Trophoblast cell (in vitro differentiated cells and primary cell): Measurements from ENCODE around the gene SP4.

Experiments used
- DNase-seq, 2 donors: peaks; one replicate each; pipeline ENCODE4 v3.0.0-alpha.2; 2016
- H2AFZ ChIP-seq: 2 replicates; pipeline ENCODE4 v1.6.1; 2013; ENCODE audit warnings: low read length, moderate library complexity, mild to moderate bottlenecking; ENCODE audit not compliant: insufficient read depth, poor library complexity
- H2AK5ac ChIP-seq: 2 replicates; pipeline ENCODE4 v1.6.1; 2013; ENCODE audit warnings: mild to moderate bottlenecking, low read length
- H2BK120ac ChIP-seq: 2 replicates; pipeline ENCODE4 v1.6.1; 2013; ENCODE audit warnings: low read length, mild to moderate bottlenecking, moderate library complexity; ENCODE audit not compliant: insufficient read depth, poor library complexity
- H2BK12ac ChIP-seq: 2 replicates; pipeline ENCODE4 v1.6.1; 2013; ENCODE audit warnings: mild to moderate bottlenecking, low read length, moderate library complexity
- H2BK5ac ChIP-seq: 2 replicates; pipeline ENCODE4 v1.6.1; 2013; ENCODE audit warnings: low read length, low read depth, moderate library complexity, mild to moderate bottlenecking; ENCODE audit not compliant: poor library complexity
- H3K14ac ChIP-seq: 2 replicates; pipeline ENCODE4 v1.6.1; 2013; ENCODE audit warnings: mild to moderate bottlenecking, low read length
- H3K18ac ChIP-seq: 2 replicates; pipeline ENCODE4 v1.6.1; 2013; ENCODE audit warnings: mild to moderate bottlenecking, low read length
- H3K23ac ChIP-seq: 2 replicates; pipeline ENCODE4 v1.6.1; 2013; ENCODE audit warnings: low read length
- H3K27ac ChIP-seq: 2 replicates; pipeline ENCODE4 v1.5.1; 2013; ENCODE audit warnings: low read depth, mild to moderate bottlenecking, inconsistent platforms, low read length, moderate library complexity
- H3K27me3 ChIP-seq: 2 replicates; pipeline ENCODE4 v1.6.1; 2013; ENCODE audit warnings: inconsistent platforms, mild to moderate bottlenecking, low read length, moderate library complexity; ENCODE audit not compliant: insufficient read depth
- H3K36me3 ChIP-seq, 2 experiments: 1 replicate in 1 of 2; 2 replicates in 1 of 2; pipeline ENCODE4 v1.6.1; 2013; ENCODE audit warnings: low read length in 2 of 2, mild to moderate bottlenecking in 2 of 2, moderate library complexity in 1 of 2; ENCODE audit not compliant: insufficient read depth in 2 of 2, control insufficient read depth in 1 of 2
- H3K4ac ChIP-seq: 2 replicates; pipeline ENCODE4 v1.6.1; 2013; ENCODE audit warnings: low read depth, mild to moderate bottlenecking, low read length, moderate library complexity
- H3K4me1 ChIP-seq, 2 experiments: 1 replicate in 1 of 2; 2 replicates in 1 of 2; pipeline ENCODE4 v1.6.1; 2013; ENCODE audit warnings: low read length in 2 of 2, mild to moderate bottlenecking in 2 of 2, moderate library complexity in 1 of 2; ENCODE audit not compliant: insufficient read depth in 2 of 2, control insufficient read depth in 1 of 2
- H3K4me2 ChIP-seq: 2 replicates; pipeline ENCODE4 v1.6.1; 2013; ENCODE audit warnings: inconsistent platforms, mild to moderate bottlenecking, low read length, moderate library complexity
- H3K4me3 ChIP-seq: 2 replicates; pipeline ENCODE4 v1.5.1; 2013; ENCODE audit warnings: mild to moderate bottlenecking, low read depth, low read length, inconsistent platforms
- H3K79me1 ChIP-seq: one replicate; pipeline ENCODE4 v1.6.1; 2013; ENCODE audit warnings: low read length
- H3K79me2 ChIP-seq: 2 replicates; pipeline ENCODE4 v1.6.1; 2013; ENCODE audit warnings: low read length, mild to moderate bottlenecking; ENCODE audit not compliant: control insufficient read depth, insufficient read depth, poor library complexity
- H3K9ac ChIP-seq: 2 replicates; pipeline ENCODE4 v1.6.1; 2013; ENCODE audit warnings: mild to moderate bottlenecking, low read length
- H3K9me3 ChIP-seq: 2 replicates; pipeline ENCODE4 v1.6.1; 2013; ENCODE audit warnings: low read depth, mild to moderate bottlenecking, control low read depth, inconsistent platforms, low read length; ENCODE audit not compliant: insufficient read depth
- H4K12ac ChIP-seq: 2 replicates; pipeline ENCODE4 v1.6.1; 2013; ENCODE audit warnings: low read depth, mild to moderate bottlenecking, low read length, moderate library complexity
- H4K8ac ChIP-seq: 2 replicates; pipeline ENCODE4 v1.6.1; 2013; ENCODE audit warnings: low read depth, mild to moderate bottlenecking, low read length, moderate library complexity
- H4K91ac ChIP-seq: one replicate; pipeline ENCODE4 v1.6.1; 2013; ENCODE audit warnings: low read depth, mild to moderate bottlenecking, low read length, moderate library complexity
- WGBS: extraction: QIAGEN DNeasy Blood & Tissue Kit; methylation state at CpG from one replicate; pipeline ENCODE4 v1.1.7; 2013; ENCODE audit warnings: missing lambda C conversion rate; ENCODE audit not compliant: insufficient read length, insufficient coverage; ENCODE audit errors: extremely low coverage; 5-methylcytosine and 5-hydroxymethylcytosine counted together

The SP4 gene

DNA sequence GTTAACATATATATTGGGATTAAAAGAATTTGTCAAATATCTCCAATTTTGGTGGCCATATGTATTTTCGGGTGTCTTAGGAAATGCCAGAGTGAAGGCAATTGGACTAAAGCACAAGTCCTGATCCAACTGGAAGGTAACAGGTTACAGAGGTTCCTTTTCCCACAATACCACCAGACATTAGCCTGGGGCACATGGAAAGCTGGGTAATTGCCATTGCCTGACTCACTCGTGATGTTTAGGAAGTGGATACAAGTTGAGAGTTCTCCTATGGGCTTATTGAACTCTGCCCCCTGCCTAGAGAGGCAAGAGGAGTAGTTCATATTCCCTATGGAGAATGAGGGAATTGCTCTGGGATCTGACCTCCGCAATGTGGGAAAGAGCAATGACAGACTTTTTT lies 120.6 kb downstream of the SP4 start:
- Histone ChIP-seq H3K14ac (no peak overlapping the region), H3K36me3 (no peaks in the 10 kb centered on the region), H3K23ac (no peak overlapping the region), H2BK120ac (no peak overlapping the region), H3K27ac (no peak overlapping the region), H4K91ac (no peak overlapping the region), H3K4me1 (peaks cover 3 to 6% of the 10 kb centered on the region in 2 experiments), H2BK5ac (no peak overlapping the region), H3K9me3 (no peaks in the 10 kb centered on the region), H3K18ac (no peak overlapping the region), H3K9ac (no peak overlapping the region), H3K4me3 (no peak overlapping the region), H2BK12ac (no peak overlapping the region), H3K27me3 (no peaks in the 10 kb centered on the region), H3K79me1 (peaks cover 1% of the 10 kb centered on the region), H2AK5ac (no peak overlapping the region), H4K8ac (no peak overlapping the region), H3K4ac (no peak overlapping the region), H4K12ac (no peak overlapping the region), H3K4me2 (no peak overlapping the region), H3K79me2 (no peaks in the 10 kb centered on the region), H2AFZ (no peak overlapping the region)
- peak in 1 of 2 donors; percentile 6 for DNase-seq
- WGBS = no CpG with 5 or more reads among the region's 3 CpGs

DNA sequence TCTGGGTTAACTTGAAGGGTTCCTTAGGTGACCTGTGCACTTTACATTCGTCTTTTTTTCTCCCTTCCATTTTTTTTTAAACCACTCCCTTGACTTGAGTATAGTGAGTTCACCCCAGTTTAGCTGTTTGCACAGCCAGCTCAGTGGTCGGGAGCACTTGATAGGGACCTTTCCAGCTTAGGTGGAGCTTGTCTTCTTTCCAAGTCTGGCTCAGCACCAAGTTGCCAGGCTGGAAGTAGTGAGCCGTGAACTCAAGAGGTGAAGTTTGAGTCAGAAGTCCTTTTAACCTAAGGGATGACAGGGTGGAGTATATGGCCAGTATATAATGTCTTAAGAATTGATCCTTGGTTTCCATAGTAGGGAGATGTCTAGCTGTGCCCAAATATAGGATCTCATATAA lies 122.2 kb downstream of the SP4 start:
- Histone ChIP-seq H3K9me3 (no peaks in the 10 kb centered on the region), H3K14ac (no peak overlapping the region), H2BK12ac (no peak overlapping the region), H3K18ac (no peak overlapping the region), H3K4me3 (no peak overlapping the region), H3K9ac (no peak overlapping the region), H3K79me1 (peaks cover 1% of the 10 kb centered on the region), H3K79me2 (no peaks in the 10 kb centered on the region), H2BK120ac (no peak overlapping the region), H2AFZ (no peak overlapping the region), H3K27me3 (no peaks in the 10 kb centered on the region), H2AK5ac (no peak overlapping the region), H3K23ac (no peak overlapping the region), H3K27ac (no peak overlapping the region), H4K91ac (no peak overlapping the region), H3K36me3 (no peaks in the 10 kb centered on the region), H4K8ac (no peak overlapping the region), H4K12ac (no peak overlapping the region), H3K4me1 (peaks cover 0 to 3% of the 10 kb centered on the region in 2 experiments), H3K4me2 (no peak overlapping the region), H2BK5ac (no peak overlapping the region), H3K4ac (no peak overlapping the region)
- WGBS = no CpG with 5 or more reads among the region's 3 CpGs
- DNase-seq = no peak

DNA sequence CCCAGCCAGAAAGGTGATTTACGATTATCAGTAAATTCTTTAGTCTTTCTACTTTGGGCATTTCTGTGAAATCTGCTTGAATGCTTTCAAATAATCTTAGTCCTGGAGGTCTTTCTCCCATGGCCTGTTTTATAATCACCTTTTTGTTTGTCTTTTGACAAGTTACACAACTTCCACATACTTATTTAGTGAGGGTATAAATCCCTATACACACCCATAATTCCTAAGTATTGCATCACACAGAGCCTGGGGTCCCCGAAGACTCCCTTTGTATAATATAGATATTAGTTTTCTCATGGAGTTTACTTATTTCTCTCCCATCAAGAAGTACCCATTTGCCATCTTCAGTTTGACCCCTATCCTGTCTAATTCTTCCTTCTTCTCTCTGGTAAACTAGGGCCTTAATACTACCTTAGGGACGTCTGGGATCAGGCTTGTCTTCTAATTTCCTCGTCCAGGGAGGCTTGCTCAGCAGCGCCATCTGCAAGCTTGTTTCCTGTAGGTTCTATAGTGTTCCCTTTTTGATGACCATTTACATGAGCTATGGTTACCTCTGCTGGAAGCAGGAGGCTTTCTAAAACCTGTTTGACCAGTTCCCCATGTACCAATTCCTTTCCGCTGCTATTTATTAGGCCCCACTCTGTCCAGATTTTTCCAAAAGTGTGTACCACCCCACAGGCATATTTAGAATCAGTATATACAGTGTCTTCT lies 123.1 kb downstream of the SP4 start:
- no peaks in the 10 kb centered on the region for H3K9me3 ChIP-seq
- no peak overlapping the region for H3K4ac ChIP-seq
- H3K4me3 ChIP-seq = no peak overlapping the region
- no peak overlapping the region for H3K23ac ChIP-seq
- no peak overlapping the region for H3K9ac ChIP-seq
- H3K4me2 ChIP-seq = no peak overlapping the region
- no peak overlapping the region for H4K8ac ChIP-seq
- H3K79me1 ChIP-seq = peaks cover 1% of the 10 kb centered on the region
- no peaks in the 10 kb centered on the region for H3K36me3 ChIP-seq
- no peak overlapping the region for H2AK5ac ChIP-seq
- peak; percentile 77 to 81 for DNase-seq
- WGBS = no CpG with 5 or more reads among the region's 6 CpGs
- H3K27me3 ChIP-seq = no peaks in the 10 kb centered on the region
- no peak overlapping the region for H4K91ac ChIP-seq
- H3K18ac ChIP-seq = no peak overlapping the region
- peaks cover 0 to 3% of the 10 kb centered on the region in 2 experiments for H3K4me1 ChIP-seq
- H2BK120ac ChIP-seq = no peak overlapping the region
- no peak overlapping the region for H2BK12ac ChIP-seq
- H3K79me2 ChIP-seq = no peaks in the 10 kb centered on the region
- no peak overlapping the region for H4K12ac ChIP-seq
- no peak overlapping the region for H2BK5ac ChIP-seq
- H3K27ac ChIP-seq = no peak overlapping the region
- H2AFZ ChIP-seq = no peak overlapping the region
- no peak overlapping the region for H3K14ac ChIP-seq

DNA sequence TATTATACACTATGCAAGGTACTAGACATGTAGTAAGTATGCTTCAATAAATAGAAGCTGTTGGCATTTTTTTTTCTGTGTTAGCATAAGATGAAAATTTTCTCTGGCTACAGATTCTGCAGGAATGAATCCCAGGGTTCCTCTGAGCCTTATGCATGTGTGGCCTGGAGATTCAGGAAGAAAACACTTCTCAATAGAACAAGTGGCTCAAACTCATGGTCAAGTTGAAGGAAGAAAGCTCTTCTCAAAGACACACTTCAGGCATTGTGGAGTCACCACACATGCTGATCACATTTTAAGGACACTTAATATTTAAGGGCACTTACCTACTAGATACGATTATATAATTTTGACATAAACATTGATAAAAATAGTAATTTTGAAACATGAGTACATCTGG lies 134.5 kb downstream of the SP4 start:
- no peak overlapping the region for H3K9ac ChIP-seq
- no peaks in the 10 kb centered on the region for H3K4me1 ChIP-seq
- H3K14ac ChIP-seq = no peak overlapping the region
- H3K36me3 ChIP-seq = no peaks in the 10 kb centered on the region
- H2BK12ac ChIP-seq = no peak overlapping the region
- H2AK5ac ChIP-seq = no peak overlapping the region
- no peaks in the 10 kb centered on the region for H3K9me3 ChIP-seq
- no peaks in the 10 kb centered on the region for H3K79me1 ChIP-seq
- H3K79me2 ChIP-seq = no peaks in the 10 kb centered on the region
- H3K4me2 ChIP-seq = no peak overlapping the region
- no peak overlapping the region for H3K27ac ChIP-seq
- H3K18ac ChIP-seq = no peak overlapping the region
- H2BK5ac ChIP-seq = no peak overlapping the region
- no peak overlapping the region for H2AFZ ChIP-seq
- no peaks in the 10 kb centered on the region for H3K27me3 ChIP-seq
- no peak overlapping the region for H3K23ac ChIP-seq
- H2BK120ac ChIP-seq = no peak overlapping the region
- WGBS = no CpG with 5 or more reads among the region's 1 CpG
- H3K4me3 ChIP-seq = no peak overlapping the region
- no peak overlapping the region for H3K4ac ChIP-seq
- no peak for DNase-seq
- H4K8ac ChIP-seq = no peak overlapping the region
- no peak overlapping the region for H4K12ac ChIP-seq
- H4K91ac ChIP-seq = no peak overlapping the region
